ENCODE data around the gene SUPT3H. TPM values are rescaled to one million over a fixed set of nuclear protein-coding genes. Genes with fewer than 3 reads are reported as not detected.

The SUPT3H gene
- total and polyA plus RNA-seq, 2 of the 13 experiments (the other 11 are each of a cell fraction or from before 2014, with no cell fraction given), result 11.9 to 36.1 TPM

GRCh38 chr6:45199554-45199953, 178.2 kb downstream of the SUPT3H start (continued):
- TF ChIP-seq SIX1 (CRISPR knock-in tag; IDR thresholded peaks at IDR 0.05; ENCODE audit: borderline replicate concordance), result 0 out of 2 replicates have a peak, but pooled peaks have one; percentile 63
- no peak for TF ChIP-seq ZBTB10 (CRISPR knock-in tag; IDR thresholded peaks at IDR 0.05; ENCODE audit: borderline replicate concordance)
- peak; percentile 56 for TF ChIP-seq CEBPG (CRISPR knock-in tag; IDR thresholded peaks at IDR 0.05)
- TF ChIP-seq ZSCAN22 (CRISPR knock-in tag; IDR thresholded peaks at IDR 0.05), result no peak
- TF ChIP-seq ZNF790 (CRISPR knock-in tag; IDR thresholded peaks at IDR 0.05; ENCODE audit: borderline replicate concordance), result no peak
- no peak for TF ChIP-seq ZFP37 (CRISPR knock-in tag; IDR thresholded peaks at IDR 0.05; ENCODE audit: borderline replicate concordance)
- no peak for TF ChIP-seq ZNF782 (CRISPR knock-in tag; IDR thresholded peaks at IDR 0.05; ENCODE audit: borderline replicate concordance)
- TF ChIP-seq FOXA1 (IDR thresholded peaks at IDR 0.05), result no peak
- TF ChIP-seq FOXA1 (CRISPR knock-in tag; IDR thresholded peaks at IDR 0.05), result no peak
- no peak for TF ChIP-seq ZBTB40 (IDR thresholded peaks at IDR 0.05)
- TF ChIP-seq ZBTB40 (CRISPR knock-in tag; IDR thresholded peaks at IDR 0.05), result no peak
- TF ChIP-seq MAFF (IDR thresholded peaks at IDR 0.05; ENCODE audit: low read depth, low read length), result no peak
- TF ChIP-seq SOX13 (IDR thresholded peaks at IDR 0.05), result no peak
- peak in 1 of 2 experiments; percentile 80; a peak in 2 of 4 replicates for TF ChIP-seq SOX13 (CRISPR knock-in tag; conservative IDR thresholded peaks at IDR 0.05 in 1 of 2, IDR thresholded peaks at IDR 0.05 in 1 of 2)
- no peak for TF ChIP-seq ZNF574 (CRISPR knock-in tag; IDR thresholded peaks at IDR 0.05)

All from HepG2 (cell line).